OCI-LY1 (cell line): ENCODE results near the gene QKI.

Source experiments
- EZH2 ChIP-seq: fragments of 200-600 bp; sonication (generic), shearing (Covaris generic); IDR thresholded peaks from 2 replicates; pipeline ENCODE4 v1.8.0; 2017; ENCODE audit warnings: borderline replicate concordance, mixed run types, mild to moderate bottlenecking, antibody characterized with exemption, low read length, moderate library complexity, mixed read lengths
- TF ChIP-seq, protein P1 (sequence below): fragments of 200-600 bp; sonication (generic), shearing (Covaris generic); IDR thresholded peaks from 2 replicates; pipeline ENCODE4 v1.5.1; 2017; ENCODE audit warnings: mild to moderate bottlenecking, antibody characterized with exemption, low read length, moderate library complexity, mixed read lengths

GRCh38 chr6:163474581-163474980 lies 60.1 kb downstream of the QKI start:
- TF ChIP-seq, protein P1, sequence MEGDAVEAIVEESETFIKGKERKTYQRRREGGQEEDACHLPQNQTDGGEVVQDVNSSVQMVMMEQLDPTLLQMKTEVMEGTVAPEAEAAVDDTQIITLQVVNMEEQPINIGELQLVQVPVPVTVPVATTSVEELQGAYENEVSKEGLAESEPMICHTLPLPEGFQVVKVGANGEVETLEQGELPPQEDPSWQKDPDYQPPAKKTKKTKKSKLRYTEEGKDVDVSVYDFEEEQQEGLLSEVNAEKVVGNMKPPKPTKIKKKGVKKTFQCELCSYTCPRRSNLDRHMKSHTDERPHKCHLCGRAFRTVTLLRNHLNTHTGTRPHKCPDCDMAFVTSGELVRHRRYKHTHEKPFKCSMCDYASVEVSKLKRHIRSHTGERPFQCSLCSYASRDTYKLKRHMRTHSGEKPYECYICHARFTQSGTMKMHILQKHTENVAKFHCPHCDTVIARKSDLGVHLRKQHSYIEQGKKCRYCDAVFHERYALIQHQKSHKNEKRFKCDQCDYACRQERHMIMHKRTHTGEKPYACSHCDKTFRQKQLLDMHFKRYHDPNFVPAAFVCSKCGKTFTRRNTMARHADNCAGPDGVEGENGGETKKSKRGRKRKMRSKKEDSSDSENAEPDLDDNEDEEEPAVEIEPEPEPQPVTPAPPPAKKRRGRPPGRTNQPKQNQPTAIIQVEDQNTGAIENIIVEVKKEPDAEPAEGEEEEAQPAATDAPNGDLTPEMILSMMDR, result no peak
- TF ChIP-seq EZH2, result no peak
